SK-N-MC (cell line): ENCODE results near the gene C12orf76.
"Not testable (repeated sequence)": the region's sequence is repeated elsewhere in the genome, so short reads cannot be mapped to it uniquely, and the experiment has no call there.

Experiments used
- DNase-seq: peaks from one replicate; pipeline ENCODE4 v3.0.0-alpha.2; 2011; ENCODE audit warnings: low read depth, low spot score
- H3K27ac ChIP-seq: fragments of 200-600 bp; sonication (generic); 2 replicates; pipeline ENCODE4 v1.5.1; 2016; ENCODE audit warnings: mixed run types
- H3K36me3 ChIP-seq: fragments of 200-600 bp; sonication (generic); 2 replicates; pipeline ENCODE4 v1.6.1; 2017; ENCODE audit warnings: antibody characterized with exemption, low read length, mixed read lengths; ENCODE audit not compliant: insufficient read depth
- H3K4me3 ChIP-seq: fragments of 200-600 bp; sonication (generic); 2 replicates; pipeline ENCODE4 v1.5.1; 2016
- H3K9ac ChIP-seq: fragments of 200-600 bp; sonication (generic); 2 replicates; pipeline ENCODE4 v1.8.0; 2017; ENCODE audit warnings: mixed run types, mixed read lengths; ENCODE audit not compliant: insufficient read length
- H3K9me3 ChIP-seq: fragments of 200-600 bp; sonication (generic); 2 replicates; pipeline ENCODE4 v1.6.1; 2017; ENCODE audit warnings: low read depth, mild to moderate bottlenecking, antibody characterized with exemption, low read length, moderate library complexity, mixed read lengths
- EZH2 ChIP-seq: fragments of 200-600 bp; sonication (generic); IDR thresholded peaks from one replicate; pipeline ENCODE4 v1.6.1; 2017; ENCODE audit warnings: antibody characterized with exemption
- FOXP2 ChIP-seq: optimal IDR thresholded peaks from 2 replicates; pipeline ENCODE3; 2011; ENCODE audit warnings: mild to moderate bottlenecking, moderate library complexity; ENCODE audit not compliant: insufficient read depth; ENCODE audit errors: extremely low read length, control extremely low read depth
- POLR2AphosphoS5 ChIP-seq: IDR thresholded peaks from 2 replicates; pipeline ENCODE4 v1.6.1; 2012; ENCODE audit warnings: mild to moderate bottlenecking, low read depth, low read length, borderline replicate concordance

The C12orf76 gene

DNA sequence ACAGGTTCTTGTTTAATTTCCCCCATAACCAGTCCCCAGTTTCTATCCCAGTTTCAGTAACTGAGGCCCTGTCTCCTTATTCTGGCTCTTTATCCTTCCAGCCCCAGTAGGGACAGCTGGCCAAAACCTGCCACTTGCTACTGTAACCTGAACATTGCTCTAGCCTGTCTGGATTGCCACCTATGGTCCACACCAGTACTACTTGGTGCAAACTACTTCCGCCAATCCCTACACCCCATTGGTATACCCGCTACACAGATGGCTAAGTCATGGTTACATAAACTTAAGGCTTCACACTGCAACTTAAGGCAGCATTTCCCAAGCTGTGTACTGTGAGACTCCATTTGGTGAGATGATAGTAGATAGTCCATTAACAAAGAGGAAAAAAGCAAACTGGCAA lies 20.3 kb upstream of the C12orf76 start:
- no peak overlapping the region for H3K9ac ChIP-seq
- no peaks in the 10 kb centered on the region for H3K9me3 ChIP-seq
- no peaks in the 10 kb centered on the region for H3K36me3 ChIP-seq
- H3K4me3 ChIP-seq = no peak overlapping the region
- no peak overlapping the region for H3K27ac ChIP-seq
- DNase-seq = no peak
- no peak for TF ChIP-seq POLR2AphosphoS5
- no peak for TF ChIP-seq EZH2
- TF ChIP-seq FOXP2 = no peak

DNA sequence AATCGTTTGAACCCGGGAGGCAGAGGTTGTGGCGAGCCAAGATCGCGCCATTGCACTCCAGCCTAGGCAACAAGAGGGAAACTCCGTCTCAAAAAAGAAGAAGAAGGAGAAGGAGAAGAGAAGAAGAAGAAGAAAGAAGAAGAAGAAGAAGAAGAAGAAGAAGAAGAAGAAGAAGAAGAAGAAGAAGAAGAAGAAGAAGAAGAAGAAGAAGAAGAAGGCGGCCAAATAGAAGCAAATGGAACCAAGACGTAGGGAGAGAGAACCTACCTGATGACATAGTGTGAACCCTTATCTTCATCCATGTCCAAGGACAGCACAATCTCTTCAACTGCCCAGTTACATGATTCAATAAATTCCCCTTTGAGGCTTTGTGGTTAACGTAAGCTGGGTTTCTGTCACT lies 19.8 kb upstream of the C12orf76 start:
- not testable (repeated sequence) for H3K9me3 ChIP-seq, H3K4me3 ChIP-seq, H3K36me3 ChIP-seq, H3K9ac ChIP-seq, H3K27ac ChIP-seq, DNase-seq

GRCh38 chr12:110067531-110067930 lies 19.2 kb upstream of the C12orf76 start:
- Histone ChIP-seq H3K9ac (no peak overlapping the region), H3K36me3 (no peaks in the 10 kb centered on the region), H3K27ac (no peak overlapping the region), H3K9me3 (no peaks in the 10 kb centered on the region), H3K4me3 (no peak overlapping the region)
- no peak for TF ChIP-seq POLR2AphosphoS5
- no peak for TF ChIP-seq FOXP2
- TF ChIP-seq EZH2 = no peak
- no peak for DNase-seq

- DNase-seq = no peak
- Histone ChIP-seq H3K9me3 (no peaks in the 10 kb centered on the region), H3K36me3 (no peaks in the 10 kb centered on the region), H3K9ac (no peak overlapping the region), H3K4me3 (no peak overlapping the region), H3K27ac (no peak overlapping the region)
- TF ChIP-seq EZH2 = no peak
- no peak for TF ChIP-seq FOXP2
- TF ChIP-seq POLR2AphosphoS5 = no peak
Observed at GRCh38 chr12:110065540-110065939, 17.2 kb upstream of the C12orf76 start.

GRCh38 chr12:110062241-110062640 lies 13.9 kb upstream of the C12orf76 start:
- no peaks in the 10 kb centered on the region for H3K36me3 ChIP-seq
- no peak overlapping the region for H3K9ac ChIP-seq
- TF ChIP-seq EZH2 = no peak
- TF ChIP-seq POLR2AphosphoS5 = no peak
- no peak for TF ChIP-seq FOXP2
- H3K27ac ChIP-seq = no peak overlapping the region
- DNase-seq = no peak
- H3K9me3 ChIP-seq = no peaks in the 10 kb centered on the region
- no peak overlapping the region for H3K4me3 ChIP-seq

- Histone ChIP-seq H3K9ac (no peak overlapping the region), H3K9me3 (no peaks in the 10 kb centered on the region), H3K27ac (no peak overlapping the region), H3K36me3 (no peaks in the 10 kb centered on the region), H3K4me3 (no peak overlapping the region)
- no peak for DNase-seq
- TF ChIP-seq POLR2AphosphoS5 (no peak), EZH2 (no peak), FOXP2 (no peak)
Observed at GRCh38 chr12:110059651-110060000, 11.3 kb upstream of the C12orf76 start.

GRCh38 chr12:110058875-110059615 lies 10.7 kb upstream of the C12orf76 start:
- Histone ChIP-seq H3K27ac (no peak overlapping the region), H3K36me3 (no peaks in the 10 kb centered on the region), H3K4me3 (no peak overlapping the region), H3K9ac (no peak overlapping the region), H3K9me3 (no peaks in the 10 kb centered on the region)
- TF ChIP-seq FOXP2 = no peak
- TF ChIP-seq POLR2AphosphoS5 = no peak
- TF ChIP-seq EZH2 = no peak
- no peak for DNase-seq

DNA sequence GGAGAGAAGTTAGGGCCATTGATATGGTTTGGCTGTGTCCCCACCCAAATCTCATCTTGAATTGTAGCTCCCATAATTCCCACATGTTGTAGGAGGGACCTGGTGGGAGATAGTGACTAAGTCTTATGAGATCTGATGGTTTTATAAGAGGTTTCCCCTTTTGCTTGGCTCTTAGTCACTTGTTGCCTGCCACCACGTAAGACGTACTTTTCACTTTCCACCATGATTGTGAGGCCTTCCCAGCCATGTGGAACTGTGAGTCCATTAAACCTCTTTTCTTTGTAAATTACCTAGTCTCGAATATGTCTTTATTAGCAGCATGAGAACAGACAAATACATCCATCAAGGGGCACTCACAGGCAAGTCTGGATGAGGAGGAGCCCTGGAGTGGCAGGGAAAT lies 8.3 kb upstream of the C12orf76 start:
- not testable (repeated sequence) for H3K9me3 ChIP-seq, DNase-seq, H3K27ac ChIP-seq, H3K36me3 ChIP-seq, H3K9ac ChIP-seq, H3K4me3 ChIP-seq

- DNase-seq = peak; percentile 64
Observed at GRCh38 chr12:110055375-110056352, 7.3 kb upstream of the C12orf76 start.

More at GRCh38 chr12:110055375-110056352, 7.3 kb upstream of the C12orf76 start:
- Histone ChIP-seq H3K27ac (peak overlapping the region; percentile 81), H3K4me3 (peak overlapping the region; percentile 54)
- H3K9me3 ChIP-seq, H3K36me3 ChIP-seq, H3K9ac ChIP-seq: not testable (repeated sequence)
